ENCODE data around the gene KCNIP1.
A peak's percentile ranks its signal among the peaks of the same experiment; 100 is the strongest.

Gene KCNIP1

GRCh38 chr5:170681013-170681433 lies 177.2 kb downstream of the KCNIP1 start:
- no peaks in the 10 kb centered on the region for H3K9me3 ChIP-seq (ENCODE audit: control insufficient read depth, insufficient read depth, low read depth, low read length)
- no peak overlapping the region for H3K9ac ChIP-seq (ENCODE audit: low read length)
- H3K4me1 ChIP-seq (ENCODE audit: control insufficient read depth, insufficient read depth, low read length) = no peaks in the 10 kb centered on the region
- H3K36me3 ChIP-seq (ENCODE audit: control insufficient read depth, insufficient read depth, low read length) = no peaks in the 10 kb centered on the region
- H3K4me3 ChIP-seq (ENCODE audit: low read depth, low read length) = peak overlapping the region; percentile 69
- no peak overlapping the region for H3K27ac ChIP-seq (ENCODE audit: low read depth, low read length)
- H3K27me3 ChIP-seq (ENCODE audit: control insufficient read depth, insufficient read depth, low read length) = peaks cover 76% of the 10 kb centered on the region

GRCh38 chr5:170691657-170692056 lies 187.8 kb downstream of the KCNIP1 start:
- Histone ChIP-seq H3K9me3 (ENCODE audit: control insufficient read depth, insufficient read depth, low read depth, low read length) (no peaks in the 10 kb centered on the region), H3K4me1 (ENCODE audit: control insufficient read depth, insufficient read depth, low read length) (no peaks in the 10 kb centered on the region; the same call in 1 of the 2 replicates), H3K27me3 (ENCODE audit: control insufficient read depth, insufficient read depth, low read length) (peaks cover 10% of the 10 kb centered on the region), H3K36me3 (ENCODE audit: control insufficient read depth, insufficient read depth, low read length) (no peaks in the 10 kb centered on the region), H3K9ac (ENCODE audit: low read length) (no peak overlapping the region), H3K4me3 (ENCODE audit: low read depth, low read length) (no peak overlapping the region), H3K27ac (ENCODE audit: low read depth, low read length) (no peak overlapping the region)

GRCh38 chr5:170693701-170694100 lies 189.9 kb downstream of the KCNIP1 start:
- Histone ChIP-seq H3K27me3 (ENCODE audit: control insufficient read depth, insufficient read depth, low read length) (0 out of 2 replicates have a peak, but pooled peaks cover 10% of the 10 kb centered on the region), H3K4me3 (ENCODE audit: low read depth, low read length) (no peak overlapping the region)

GRCh38 chr5:170694911-170695310 lies 191.1 kb downstream of the KCNIP1 start:
- no peak overlapping the region for H3K9ac ChIP-seq (ENCODE audit: low read length)
- H3K4me3 ChIP-seq (ENCODE audit: low read depth, low read length) = no peak overlapping the region
- H3K4me1 ChIP-seq (ENCODE audit: control insufficient read depth, insufficient read depth, low read length) = no peaks in the 10 kb centered on the region; the same call in 1 of the 2 replicates
- no peaks in the 10 kb centered on the region for H3K36me3 ChIP-seq (ENCODE audit: control insufficient read depth, insufficient read depth, low read length)
- no peaks in the 10 kb centered on the region for H3K9me3 ChIP-seq (ENCODE audit: control insufficient read depth, insufficient read depth, low read depth, low read length)
- H3K27ac ChIP-seq (ENCODE audit: low read depth, low read length) = no peak overlapping the region
- H3K27me3 ChIP-seq (ENCODE audit: control insufficient read depth, insufficient read depth, low read length) = 0 out of 2 replicates have a peak, but pooled peaks cover 10% of the 10 kb centered on the region

More at GRCh38 chr5:170693701-170694100, 189.9 kb downstream of the KCNIP1 start:
- H3K9ac ChIP-seq (ENCODE audit: low read length) = no peak overlapping the region
- H3K9me3 ChIP-seq (ENCODE audit: control insufficient read depth, insufficient read depth, low read depth, low read length) = no peaks in the 10 kb centered on the region
- H3K27ac ChIP-seq (ENCODE audit: low read depth, low read length) = no peak overlapping the region
- no peaks in the 10 kb centered on the region for H3K36me3 ChIP-seq (ENCODE audit: control insufficient read depth, insufficient read depth, low read length)
- no peaks in the 10 kb centered on the region; the same call in 1 of the 2 replicates for H3K4me1 ChIP-seq (ENCODE audit: control insufficient read depth, insufficient read depth, low read length)

- Histone ChIP-seq H3K4me1 (ENCODE audit: control insufficient read depth, insufficient read depth, low read length) (no peaks in the 10 kb centered on the region; the same call in 1 of the 2 replicates), H3K27ac (ENCODE audit: low read depth, low read length) (no peak overlapping the region), H3K36me3 (ENCODE audit: control insufficient read depth, insufficient read depth, low read length) (no peaks in the 10 kb centered on the region), H3K4me3 (ENCODE audit: low read depth, low read length) (no peak overlapping the region), H3K27me3 (ENCODE audit: control insufficient read depth, insufficient read depth, low read length) (0 out of 2 replicates have a peak, but pooled peaks cover 10% of the 10 kb centered on the region), H3K9ac (ENCODE audit: low read length) (no peak overlapping the region), H3K9me3 (ENCODE audit: control insufficient read depth, insufficient read depth, low read depth, low read length) (no peaks in the 10 kb centered on the region)
These were observed 193.2 kb downstream of the KCNIP1 start for GRCh38 chr5:170697031-170697430.

- 0 out of 2 replicates have a peak, but pooled peaks cover 3% of the 10 kb centered on the region for H3K27me3 ChIP-seq (ENCODE audit: control insufficient read depth, insufficient read depth, low read length)
- H3K4me3 ChIP-seq (ENCODE audit: low read depth, low read length) = no peak overlapping the region
- no peaks in the 10 kb centered on the region for H3K36me3 ChIP-seq (ENCODE audit: control insufficient read depth, insufficient read depth, low read length)
- no peak overlapping the region for H3K9ac ChIP-seq (ENCODE audit: low read length)
- H3K4me1 ChIP-seq (ENCODE audit: control insufficient read depth, insufficient read depth, low read length) = no peaks in the 10 kb centered on the region; the same call in 1 of the 2 replicates
- H3K27ac ChIP-seq (ENCODE audit: low read depth, low read length) = no peak overlapping the region
- no peaks in the 10 kb centered on the region for H3K9me3 ChIP-seq (ENCODE audit: control insufficient read depth, insufficient read depth, low read depth, low read length)
These were observed 196.7 kb downstream of the KCNIP1 start for GRCh38 chr5:170700503-170700902.

GRCh38 chr5:170701334-170701733 lies 197.5 kb downstream of the KCNIP1 start:
- no peak overlapping the region for H3K27ac ChIP-seq (ENCODE audit: low read depth, low read length)
- no peaks in the 10 kb centered on the region for H3K36me3 ChIP-seq (ENCODE audit: control insufficient read depth, insufficient read depth, low read length)
- H3K4me3 ChIP-seq (ENCODE audit: low read depth, low read length) = no peak overlapping the region
- no peaks in the 10 kb centered on the region for H3K9me3 ChIP-seq (ENCODE audit: control insufficient read depth, insufficient read depth, low read depth, low read length)
- 0 out of 2 replicates have a peak, but pooled peaks cover 3% of the 10 kb centered on the region for H3K27me3 ChIP-seq (ENCODE audit: control insufficient read depth, insufficient read depth, low read length)
- no peaks in the 10 kb centered on the region; the same call in 1 of the 2 replicates for H3K4me1 ChIP-seq (ENCODE audit: control insufficient read depth, insufficient read depth, low read length)
- no peak overlapping the region for H3K9ac ChIP-seq (ENCODE audit: low read length)

- Histone ChIP-seq H3K27ac (ENCODE audit: low read depth, low read length) (no peak overlapping the region), H3K4me1 (ENCODE audit: control insufficient read depth, insufficient read depth, low read length) (no peaks in the 10 kb centered on the region), H3K9ac (ENCODE audit: low read length) (no peak overlapping the region), H3K27me3 (ENCODE audit: control insufficient read depth, insufficient read depth, low read length) (no peaks in the 10 kb centered on the region), H3K4me3 (ENCODE audit: low read depth, low read length) (no peak overlapping the region), H3K36me3 (ENCODE audit: control insufficient read depth, insufficient read depth, low read length) (no peaks in the 10 kb centered on the region), H3K9me3 (ENCODE audit: control insufficient read depth, insufficient read depth, low read depth, low read length) (no peaks in the 10 kb centered on the region)
These were observed 200.8 kb downstream of the KCNIP1 start for GRCh38 chr5:170704417-170705192.

GRCh38 chr5:170709640-170710039 lies 205.8 kb downstream of the KCNIP1 start:
- Histone ChIP-seq H3K36me3 (ENCODE audit: control insufficient read depth, insufficient read depth, low read length) (no peaks in the 10 kb centered on the region), H3K9ac (ENCODE audit: low read length) (no peak overlapping the region), H3K4me3 (ENCODE audit: low read depth, low read length) (no peak overlapping the region), H3K27me3 (ENCODE audit: control insufficient read depth, insufficient read depth, low read length) (no peaks in the 10 kb centered on the region), H3K9me3 (ENCODE audit: control insufficient read depth, insufficient read depth, low read depth, low read length) (no peaks in the 10 kb centered on the region), H3K4me1 (ENCODE audit: control insufficient read depth, insufficient read depth, low read length) (no peaks in the 10 kb centered on the region), H3K27ac (ENCODE audit: low read depth, low read length) (no peak overlapping the region)

- Histone ChIP-seq H3K9ac (ENCODE audit: low read length) (no peak overlapping the region), H3K27me3 (ENCODE audit: control insufficient read depth, insufficient read depth, low read length) (no peaks in the 10 kb centered on the region), H3K4me1 (ENCODE audit: control insufficient read depth, insufficient read depth, low read length) (no peaks in the 10 kb centered on the region), H3K27ac (ENCODE audit: low read depth, low read length) (no peak overlapping the region), H3K9me3 (ENCODE audit: control insufficient read depth, insufficient read depth, low read depth, low read length) (no peaks in the 10 kb centered on the region), H3K4me3 (ENCODE audit: low read depth, low read length) (no peak overlapping the region), H3K36me3 (ENCODE audit: control insufficient read depth, insufficient read depth, low read length) (no peaks in the 10 kb centered on the region)
These were observed 207.5 kb downstream of the KCNIP1 start for GRCh38 chr5:170711300-170711699.

- no peak overlapping the region for H3K27ac ChIP-seq (ENCODE audit: low read depth, low read length)
- H3K27me3 ChIP-seq (ENCODE audit: control insufficient read depth, insufficient read depth, low read length) = no peaks in the 10 kb centered on the region
- no peaks in the 10 kb centered on the region for H3K36me3 ChIP-seq (ENCODE audit: control insufficient read depth, insufficient read depth, low read length)
- peaks cover 15% of the 10 kb centered on the region for H3K9me3 ChIP-seq (ENCODE audit: control insufficient read depth, insufficient read depth, low read depth, low read length)
- H3K9ac ChIP-seq (ENCODE audit: low read length) = no peak overlapping the region
- no peaks in the 10 kb centered on the region for H3K4me1 ChIP-seq (ENCODE audit: control insufficient read depth, insufficient read depth, low read length)
- no peak overlapping the region for H3K4me3 ChIP-seq (ENCODE audit: low read depth, low read length)
These were observed 211.3 kb downstream of the KCNIP1 start for GRCh38 chr5:170715141-170715540.
